Stimulated activated naive CD4-positive, alpha-beta T cell (primary cell): ENCODE results near the gene SLFN12L.

Experiments
- DNase-seq, 6 experiments: peaks; one replicate each; lab custom pipeline; 2025; lab: John Stamatoyannopoulos, UW

SLFN12L gene

DNA sequence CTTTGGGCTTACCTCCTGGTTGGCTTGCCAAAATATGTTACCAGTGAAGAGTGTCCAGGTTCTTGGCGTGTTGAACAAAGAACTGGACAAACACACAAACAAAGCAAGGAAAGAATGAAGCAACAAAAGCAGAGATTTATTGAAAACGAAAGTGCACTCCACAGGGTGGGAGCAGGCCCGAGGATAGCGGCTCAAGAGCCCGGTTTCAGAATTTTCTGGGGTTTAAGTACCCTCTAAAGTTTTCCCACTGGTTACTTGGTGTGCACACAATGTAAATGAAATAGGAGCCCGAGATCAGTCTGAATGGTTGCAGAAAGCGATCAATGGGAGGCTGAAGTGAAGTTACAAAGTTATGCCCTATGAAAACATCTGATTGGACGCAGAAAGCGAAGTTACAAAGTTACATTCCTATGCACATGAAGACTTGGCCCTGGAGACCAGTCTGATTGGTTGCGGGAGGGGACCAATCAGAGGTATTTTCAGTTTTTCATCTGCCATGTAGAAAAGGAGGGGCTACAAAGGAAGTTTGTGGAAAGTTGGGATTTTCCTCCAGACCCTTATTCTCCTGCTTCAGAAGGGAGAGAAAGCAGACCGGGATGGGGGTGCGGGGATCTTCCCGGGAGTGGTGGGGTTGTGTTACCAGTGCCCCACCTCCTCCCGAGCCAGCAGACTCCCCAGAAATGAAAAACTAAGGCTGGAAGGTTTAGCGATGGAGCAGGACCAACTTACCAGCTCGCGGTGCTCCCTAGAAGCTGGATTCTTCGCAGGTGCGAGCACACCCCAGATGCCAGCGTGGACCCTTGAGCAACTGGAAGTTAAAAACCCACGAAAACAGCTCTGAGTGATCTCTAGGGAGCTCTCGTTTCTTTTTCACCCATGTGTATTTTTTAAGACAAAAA is 105.1 kb downstream of the SLFN12L start, which contains the start of gene SLFN12:
Gene SLFN12, minus strand, starts transcription at position 325 of the 899 bp plus-strand sequence. CDS start 9,472 bp downstream, outside the sequence.
- DNase-seq, result peak; percentile 31 to 76 (median 62)

DNA sequence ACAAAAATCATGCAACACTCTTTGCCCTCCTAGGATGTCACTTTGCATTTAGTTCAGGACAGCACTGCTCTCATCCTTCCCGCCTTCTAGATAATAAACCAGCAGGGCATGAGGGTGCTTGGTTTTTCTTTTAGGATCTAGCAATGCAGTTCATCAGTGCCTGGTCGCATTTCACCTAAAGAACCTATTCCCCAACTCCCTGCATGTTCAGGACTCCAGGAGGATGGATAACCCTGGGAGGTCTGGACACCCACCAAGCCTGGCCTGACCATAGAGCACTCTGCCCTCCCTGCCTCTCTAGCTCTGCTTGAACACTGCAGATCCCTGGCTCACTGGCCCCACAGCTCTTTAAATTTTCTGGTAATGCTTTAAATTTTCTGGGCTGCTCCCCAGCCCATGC is 107.8 kb downstream of the SLFN12L start:
- no peak for DNase-seq

DNA sequence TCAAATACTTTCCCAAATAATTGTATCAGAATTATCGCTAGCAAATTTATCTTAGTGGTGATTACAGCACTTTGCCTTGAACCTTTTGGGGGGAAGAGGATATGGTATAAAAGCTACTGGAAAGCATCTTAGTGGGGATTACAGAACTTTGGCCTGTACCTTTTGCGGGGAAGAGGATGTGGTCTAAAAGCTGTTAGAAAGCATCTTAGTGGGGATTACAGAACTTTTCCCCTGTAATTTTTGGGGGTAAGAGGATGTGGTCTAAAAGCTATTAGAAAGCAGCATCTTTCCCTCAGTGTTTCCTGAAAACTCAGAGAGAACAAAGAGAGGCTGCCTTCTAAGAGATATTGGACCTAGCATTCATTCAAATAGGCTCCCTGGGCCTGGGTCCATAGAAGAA is 109.2 kb downstream of the SLFN12L start:
- DNase-seq, result no peak

DNA sequence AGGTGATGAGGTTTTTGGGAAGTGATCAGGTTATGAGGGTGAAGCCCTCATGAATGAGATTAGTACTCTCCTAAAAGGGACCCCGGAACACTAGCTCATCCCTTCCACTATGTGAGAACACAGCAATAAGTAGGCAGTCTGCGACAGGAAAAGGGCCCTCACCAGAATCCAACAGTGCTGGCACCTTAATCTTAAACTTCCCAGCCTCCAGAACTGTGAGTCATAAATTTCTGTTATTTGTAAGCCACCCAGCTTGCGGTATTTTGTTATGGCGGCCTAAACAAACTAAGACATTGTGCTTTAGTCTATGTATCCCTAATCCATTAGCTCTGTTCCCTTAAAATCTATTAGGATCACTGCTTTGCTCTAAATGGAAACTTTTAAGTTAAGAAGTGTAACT is 113.7 kb downstream of the SLFN12L start:
- DNase-seq, result no peak
